ENCODE data around the gene GPR42.

GPR42 gene

DNA sequence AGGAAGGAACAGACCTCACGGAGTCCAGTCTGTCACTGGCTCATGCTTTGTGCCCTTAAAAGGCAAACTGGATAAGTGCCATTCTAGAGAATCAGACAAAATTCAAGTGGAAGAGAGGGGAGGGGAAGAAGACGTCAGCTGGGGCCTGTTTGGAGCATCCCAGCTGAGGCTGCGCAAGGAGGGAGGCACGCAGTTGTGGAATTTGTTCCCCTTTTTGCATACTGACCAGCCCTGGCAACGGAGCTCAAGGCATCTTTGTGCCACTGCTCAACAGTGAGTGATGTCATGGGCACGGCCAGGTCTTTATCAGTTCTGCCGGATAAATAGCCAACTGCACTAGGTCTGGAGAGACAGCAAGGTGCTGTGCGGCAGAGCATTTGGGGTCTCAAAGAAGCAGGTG, at the start of gene GPR42:
GPR42 (plus strand) TSS at position 347 of the 400 bp plus-strand sequence. CDS start 292 bp downstream, outside the sequence.
- in situ Hi-C loops (cut with MboI; ENCODE audit: low sequenced_read_pairs), result no loop called here

- in situ Hi-C loops (cut with MboI; ENCODE audit: low sequenced_read_pairs), result no loop called here
Measured at GRCh38 chr19:35321291-35321690, 49.6 kb upstream of the GPR42 start.

- in situ Hi-C loops (cut with MboI; ENCODE audit: low sequenced_read_pairs), result no loop called here
Measured at GRCh38 chr19:35322014-35322413, 48.9 kb upstream of the GPR42 start.

DNA sequence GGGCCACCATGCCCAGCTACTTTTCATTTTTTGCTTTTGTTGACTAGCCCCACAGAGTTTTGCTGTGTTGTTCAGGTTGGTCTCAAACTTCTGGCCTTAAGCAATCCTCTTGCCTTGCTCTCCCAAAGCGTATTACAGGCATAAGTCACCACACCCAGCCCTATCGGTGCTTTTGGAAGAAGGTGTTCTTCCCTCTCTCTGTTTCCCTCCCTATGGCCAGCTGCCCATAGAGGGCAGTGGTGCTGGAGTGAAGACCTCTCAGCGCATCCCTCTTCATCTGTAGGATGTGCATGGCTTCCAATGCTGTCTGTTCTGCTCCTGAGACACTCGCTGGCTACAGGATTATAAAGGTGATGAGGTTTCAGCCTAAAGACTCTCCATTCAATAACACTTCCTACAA, 43.2 kb upstream of the GPR42 start:
- in situ Hi-C loops (cut with MboI; ENCODE audit: low sequenced_read_pairs), result no loop called here

DNA sequence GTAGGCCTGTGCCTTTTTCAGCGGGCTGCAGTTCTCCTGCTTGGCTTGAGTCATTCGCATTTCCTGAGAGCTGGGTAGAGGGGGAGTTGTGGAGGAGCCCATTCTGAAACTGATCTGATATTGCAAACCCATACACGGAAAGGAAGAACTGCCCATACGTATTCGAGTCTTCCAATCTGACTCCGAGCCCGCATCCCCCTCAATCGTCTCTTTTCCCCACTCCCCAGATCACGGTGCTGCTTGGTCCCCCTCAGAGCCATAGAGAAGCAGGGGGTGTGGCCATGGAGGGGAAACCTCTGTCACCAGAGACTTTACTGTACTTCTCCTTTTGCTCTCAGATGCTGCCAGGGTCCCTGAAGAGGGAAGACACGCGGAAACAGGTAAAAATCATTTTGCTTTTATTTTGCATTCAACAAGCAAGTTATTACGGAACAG, 42.0 kb upstream of the GPR42 start, which contains the start of gene CD22:
CD22 (plus strand) TSS at position 337 of the 435 bp plus-strand sequence. CDS start 2,854 bp downstream, outside the sequence.
- in situ Hi-C loops (cut with MboI; ENCODE audit: low sequenced_read_pairs), result no loop called here

GRCh38 chr19:35329323-35329722, 41.5 kb upstream of the GPR42 start:
- in situ Hi-C loops (cut with MboI; ENCODE audit: low sequenced_read_pairs), result no loop called here

DNA sequence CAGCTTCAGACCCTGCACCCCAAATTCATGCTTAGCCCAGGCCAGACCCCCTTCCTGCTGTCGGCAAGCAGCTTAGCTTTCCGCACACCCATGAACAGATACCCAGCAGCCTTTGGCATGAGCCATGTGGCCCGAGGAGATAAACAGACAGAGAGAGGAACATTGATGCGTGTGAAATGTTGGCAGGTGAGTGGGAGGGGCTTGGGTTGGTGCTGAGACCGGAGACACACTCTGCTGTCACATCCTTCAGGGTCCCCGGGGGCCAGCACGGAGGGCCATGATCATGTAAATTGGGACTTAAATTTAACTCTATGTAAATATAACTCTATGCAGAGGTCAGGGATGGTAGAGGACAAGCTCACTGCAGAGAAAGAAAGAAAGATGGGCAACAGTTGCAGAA, 40.4 kb upstream of the GPR42 start:
- in situ Hi-C loops (cut with MboI; ENCODE audit: low sequenced_read_pairs), result no loop called here

GRCh38 chr19:35331551-35332214, 39.2 kb upstream of the GPR42 start:
- in situ Hi-C loops (cut with MboI; ENCODE audit: low sequenced_read_pairs), result no loop called here

GRCh38 chr19:35332817-35333216, 38.1 kb upstream of the GPR42 start:
- in situ Hi-C loops (cut with MboI; ENCODE audit: low sequenced_read_pairs), result no loop called here

GRCh38 chr19:35334144-35334753, 36.6 kb upstream of the GPR42 start:
- in situ Hi-C loops (cut with MboI; ENCODE audit: low sequenced_read_pairs), result no loop called here

- in situ Hi-C loops (cut with MboI; ENCODE audit: low sequenced_read_pairs), result no loop called here
Measured at GRCh38 chr19:35336166-35336955, 34.5 kb upstream of the GPR42 start.

GRCh38 chr19:35337097-35337983, 33.5 kb upstream of the GPR42 start:
- in situ Hi-C loops (cut with MboI; ENCODE audit: low sequenced_read_pairs), result no loop called here

DNA sequence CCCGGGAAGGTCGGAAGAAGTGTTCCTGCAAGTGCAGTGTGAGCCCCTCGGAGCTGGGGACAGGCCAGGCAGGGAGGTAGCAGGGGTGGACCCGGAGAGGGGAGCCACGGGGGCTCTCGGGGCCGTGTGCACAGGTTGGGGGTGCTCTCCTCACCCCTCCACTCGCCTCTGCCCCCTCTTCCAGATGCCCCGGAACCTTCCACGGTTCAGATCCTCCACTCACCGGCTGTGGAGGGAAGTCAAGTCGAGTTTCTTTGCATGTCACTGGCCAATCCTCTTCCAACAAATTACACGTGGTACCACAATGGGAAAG, 32.9 kb upstream of the GPR42 start:
- in situ Hi-C loops (cut with MboI; ENCODE audit: low sequenced_read_pairs), result no loop called here

DNA sequence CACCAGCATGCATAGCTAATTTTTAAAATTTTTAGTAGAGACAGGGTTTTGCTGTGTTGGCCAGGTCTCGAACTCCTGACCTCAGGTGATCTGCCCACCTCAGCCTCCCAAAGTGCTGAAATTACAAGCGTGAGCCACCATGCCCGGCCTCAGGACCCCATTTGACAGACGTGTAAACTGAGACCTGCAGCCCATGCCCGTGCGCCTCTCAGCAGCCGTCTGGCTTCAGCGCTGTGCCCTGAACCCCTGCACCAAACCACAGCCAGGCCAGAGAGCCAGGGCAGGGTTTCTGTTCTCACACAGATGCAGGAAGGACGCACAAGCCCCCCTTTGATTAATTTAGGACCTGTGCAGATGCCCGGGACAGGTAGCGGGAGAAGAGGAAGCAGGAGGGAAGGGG, 30.4 kb upstream of the GPR42 start:
- in situ Hi-C loops (cut with MboI; ENCODE audit: low sequenced_read_pairs), result no loop called here

DNA sequence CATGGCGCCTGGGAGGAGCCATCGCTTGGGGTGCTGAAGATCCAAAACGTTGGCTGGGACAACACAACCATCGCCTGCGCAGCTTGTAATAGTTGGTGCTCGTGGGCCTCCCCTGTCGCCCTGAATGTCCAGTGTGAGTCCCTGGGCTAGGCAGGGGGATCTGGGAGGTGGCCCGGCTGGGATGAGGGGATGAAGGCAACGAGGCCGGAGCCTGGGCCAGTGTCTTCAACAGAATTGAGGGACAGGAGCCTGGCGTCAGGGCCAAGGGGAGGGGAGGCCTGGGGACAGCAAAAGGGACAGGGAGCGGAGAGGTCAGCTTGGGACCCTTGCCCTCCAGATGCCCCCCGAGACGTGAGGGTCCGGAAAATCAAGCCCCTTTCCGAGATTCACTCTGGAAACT, 29.9 kb upstream of the GPR42 start:
- in situ Hi-C loops (cut with MboI; ENCODE audit: low sequenced_read_pairs), result no loop called here

GRCh38 chr19:35341565-35342225, 29.2 kb upstream of the GPR42 start:
- in situ Hi-C loops (cut with MboI; ENCODE audit: low sequenced_read_pairs), result no loop called here

- in situ Hi-C loops (cut with MboI; ENCODE audit: low sequenced_read_pairs), result no loop called here
Measured at GRCh38 chr19:35342430-35342829, 28.4 kb upstream of the GPR42 start.

DNA sequence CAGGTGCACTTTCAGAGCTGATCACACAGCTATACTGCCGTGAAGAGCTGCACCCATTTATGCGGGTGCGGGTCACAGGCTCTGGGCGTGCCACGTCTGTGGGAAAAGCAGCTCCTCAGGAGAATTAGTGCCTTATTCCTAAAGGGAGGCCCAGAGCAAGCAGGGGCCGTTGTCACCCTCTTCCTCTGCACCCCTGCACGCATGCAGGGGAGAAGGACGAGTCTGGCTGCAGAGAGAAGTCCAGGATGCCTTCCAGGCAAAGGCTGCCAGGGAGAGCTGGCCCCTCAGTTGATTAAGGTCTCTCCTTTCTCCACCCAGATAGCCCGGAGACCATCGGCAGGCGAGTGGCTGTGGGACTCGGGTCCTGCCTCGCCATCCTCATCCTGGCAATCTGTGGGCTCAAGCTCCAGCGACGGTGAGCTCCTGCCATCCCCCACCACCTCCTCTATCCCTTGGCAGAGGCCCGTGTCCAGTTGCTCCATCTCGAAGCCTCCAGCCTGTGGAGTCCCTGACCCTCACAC, 26.3 kb upstream of the GPR42 start:
- in situ Hi-C loops (cut with MboI; ENCODE audit: low sequenced_read_pairs), result no loop called here

DNA sequence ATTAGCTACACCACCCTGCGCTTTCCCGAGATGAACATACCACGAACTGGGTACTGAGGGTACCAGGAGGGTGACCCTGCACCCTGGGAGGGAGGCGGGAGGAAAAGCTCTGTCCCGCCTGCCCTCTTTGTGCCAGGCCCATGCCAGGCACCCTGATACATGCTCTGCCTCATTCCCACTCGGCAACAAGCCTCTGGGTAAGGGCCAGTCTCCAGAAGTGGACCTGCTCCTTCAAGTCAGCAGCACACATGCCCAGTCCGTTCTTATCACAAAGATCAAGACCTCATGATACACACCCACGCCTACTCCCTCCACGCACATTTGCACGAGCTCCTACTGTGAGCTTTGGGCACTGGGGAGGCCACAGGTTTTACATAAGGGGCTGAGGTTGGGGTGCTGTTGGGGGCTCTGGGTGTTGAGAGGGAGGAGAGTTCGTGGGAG, 25.2 kb upstream of the GPR42 start:
- in situ Hi-C loops (cut with MboI; ENCODE audit: low sequenced_read_pairs), result no loop called here

Measured in HL-60/S4 treated with retinoic acid at 250 ng/mL for 4 days and 3 days (cell line).